SIG-M5 treated with dmso at 0.1 percent for 504 hours (cell line): ENCODE data around the gene DUOX2.
A peak's percentile ranks its signal among the peaks of the same experiment; 100 is the strongest.
"Not testable (repeated sequence)": the region's sequence is repeated elsewhere in the genome, so short reads cannot be mapped to it uniquely, and the experiment has no call there.

Experiments used
- DNase-seq: peaks from one replicate; lab custom pipeline; 2025; ENCODE audit not compliant: unreplicated experiment; lab: John Stamatoyannopoulos, UW

The DUOX2 gene

GRCh38 chr15:45102226-45102625, 11.7 kb downstream of the DUOX2 start:
- DNase-seq: no peak

DNA sequence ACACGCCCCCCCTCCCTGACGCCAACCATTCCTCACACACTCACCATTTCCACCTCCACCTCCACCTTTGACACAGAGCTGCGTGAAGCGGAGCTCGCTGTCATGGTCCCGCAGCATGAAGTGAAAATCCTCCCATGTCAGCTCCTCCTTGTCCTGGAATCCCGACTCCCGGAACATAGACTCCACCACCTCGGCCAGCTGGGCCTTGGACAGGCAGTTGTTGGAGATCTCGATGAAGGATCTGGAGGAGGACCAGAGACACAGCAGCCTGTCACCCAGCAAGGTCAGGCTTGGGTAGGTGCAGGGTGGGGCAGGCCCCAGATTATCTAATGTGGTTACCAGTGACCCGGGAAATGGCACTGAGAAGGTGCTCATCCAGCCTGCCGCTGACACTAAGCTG, 12.2 kb downstream of the DUOX2 start:
- DNase-seq: no peak

- no peak for DNase-seq
These were observed 12.9 kb downstream of the DUOX2 start for GRCh38 chr15:45100884-45101625.

GRCh38 chr15:45099549-45100165, 14.3 kb downstream of the DUOX2 start:
- no peak for DNase-seq

- DNase-seq: no peak
These were observed 16.5 kb downstream of the DUOX2 start for GRCh38 chr15:45097466-45097865.

DNA sequence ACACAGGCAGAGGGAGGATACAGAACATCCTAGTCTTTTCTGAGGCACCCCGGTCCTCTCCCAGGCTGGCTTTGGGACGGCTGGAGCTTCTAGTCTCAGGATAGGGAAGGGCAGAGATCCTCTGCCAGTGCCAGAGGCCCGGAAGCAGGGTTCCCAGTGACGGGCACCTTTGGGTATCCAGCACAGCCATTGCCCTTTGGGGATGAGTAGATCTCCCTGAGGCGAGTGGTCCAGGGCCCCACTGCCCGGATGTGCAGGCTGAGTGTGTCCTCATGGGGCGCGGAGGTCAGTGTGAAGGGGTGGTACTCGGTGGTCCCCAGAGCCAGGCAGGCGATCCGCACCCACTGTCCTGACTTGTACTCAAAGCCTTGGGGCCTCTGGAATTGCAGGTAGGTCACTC, 18.3 kb downstream of the DUOX2 start:
- DNase-seq: no peak

DNA sequence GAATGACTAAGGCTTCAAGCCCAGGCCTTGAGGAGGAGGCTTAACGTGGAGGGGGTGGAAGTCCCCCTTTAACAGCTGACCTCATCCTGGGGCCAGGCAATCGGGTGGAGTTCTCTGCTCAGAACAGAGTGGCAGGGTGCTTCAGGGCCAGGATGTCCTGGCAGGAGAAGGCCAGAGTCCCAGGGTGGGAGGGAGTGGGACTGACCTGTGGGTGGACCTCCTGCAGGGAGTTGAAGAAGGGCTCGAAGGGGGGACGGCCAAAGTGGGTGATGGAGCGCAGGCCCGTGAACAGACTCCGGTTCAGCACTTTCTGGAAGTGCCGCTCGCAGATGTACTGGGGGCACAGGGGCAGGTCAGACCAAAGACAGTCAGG, 19.6 kb downstream of the DUOX2 start:
- DNase-seq: no peak

DNA sequence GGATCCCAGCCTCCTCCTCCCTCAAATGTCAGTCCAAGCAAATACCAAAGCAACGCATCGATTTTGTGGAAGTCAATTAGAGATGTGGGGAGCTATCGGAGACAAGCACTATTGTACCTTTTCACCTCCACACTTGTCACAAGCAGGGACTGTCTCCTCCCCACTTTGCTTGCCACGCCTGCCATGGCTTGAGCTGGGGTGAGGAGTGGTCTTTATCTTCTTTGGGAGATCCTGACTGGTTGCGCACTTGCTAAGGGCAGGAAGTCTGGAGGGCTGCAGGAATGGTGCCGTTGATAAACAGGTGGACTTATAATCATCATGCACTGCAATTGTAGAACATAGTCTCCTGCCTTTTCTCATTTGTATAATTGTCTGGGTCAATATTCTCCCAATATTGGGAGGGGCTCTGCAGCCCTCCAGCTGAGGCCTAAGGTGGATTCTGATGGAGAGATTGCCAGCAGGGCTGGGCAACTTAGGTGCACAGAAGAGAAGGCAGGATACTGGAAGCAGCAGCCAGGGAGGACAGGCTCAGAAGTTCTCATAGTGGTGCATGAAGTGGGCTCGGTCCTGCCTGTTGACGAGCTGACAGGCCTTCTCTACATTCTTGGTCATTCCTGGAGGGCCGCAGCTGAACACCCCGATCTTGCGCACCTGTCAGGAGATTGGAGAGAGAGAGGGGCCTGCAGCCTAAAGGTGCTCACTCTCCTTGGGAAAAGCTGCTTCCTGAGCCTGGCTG, 20.2 kb downstream of the DUOX2 start:
- no peak for DNase-seq

DNA sequence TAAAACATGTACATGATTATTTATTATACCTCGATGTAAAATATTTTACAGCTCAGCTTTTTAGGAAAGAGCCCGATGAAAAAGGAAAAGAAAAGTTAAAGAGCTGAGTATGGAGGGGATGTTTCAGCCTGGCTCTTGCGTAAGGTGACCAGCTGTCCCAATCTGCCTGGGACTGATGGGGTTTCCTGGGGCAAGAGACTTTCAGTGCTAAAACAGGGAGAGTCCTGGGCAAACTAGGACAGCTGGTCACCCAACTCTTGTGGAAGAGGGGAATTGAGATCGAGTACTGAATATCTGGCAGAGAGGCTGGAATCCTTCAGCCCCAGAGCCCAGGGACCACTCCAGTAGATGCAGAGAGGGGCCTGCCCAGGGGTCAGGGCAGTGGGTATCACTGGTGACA, 21.0 kb downstream of the DUOX2 start:
- DNase-seq: no peak

DNA sequence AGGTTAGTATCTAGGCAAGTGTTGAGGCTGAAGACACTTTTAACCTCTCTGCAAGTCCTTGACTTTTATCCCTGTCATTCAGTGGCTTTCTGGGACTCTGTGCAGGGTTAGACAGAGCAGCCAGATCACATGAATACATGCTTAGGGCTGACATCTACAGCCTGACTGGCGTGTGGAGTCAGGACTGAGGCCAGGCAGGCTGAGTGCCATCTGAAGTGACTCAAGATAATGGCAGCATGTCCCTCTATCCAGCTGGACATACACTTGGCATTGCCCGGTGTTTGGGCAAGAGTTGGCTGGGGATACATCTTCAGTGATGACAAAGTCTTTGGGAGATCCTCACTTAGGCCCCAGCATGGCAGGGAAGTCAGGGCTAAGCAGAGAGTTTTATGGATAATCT, 22.4 kb downstream of the DUOX2 start:
- DNase-seq: no peak

DNA sequence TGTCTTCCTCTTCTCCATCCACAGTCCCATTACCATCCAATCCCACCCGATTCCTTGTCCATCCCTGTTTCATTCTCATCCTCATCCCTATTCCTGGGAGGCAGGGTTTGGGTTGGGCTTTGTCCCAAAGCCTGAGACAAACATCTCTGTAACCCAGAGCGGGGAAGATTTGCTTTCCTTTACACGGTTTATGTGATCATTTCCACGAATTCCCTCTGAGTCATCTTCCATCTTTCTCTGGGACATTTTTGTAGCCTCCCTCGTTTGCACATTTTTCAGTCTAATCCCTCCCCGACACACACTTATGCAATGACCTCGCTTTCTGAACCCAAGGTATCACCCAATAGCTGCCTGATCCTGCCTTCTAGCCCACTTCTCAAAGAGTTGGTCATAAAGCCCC, 22.8 kb downstream of the DUOX2 start:
- no peak for DNase-seq

DNA sequence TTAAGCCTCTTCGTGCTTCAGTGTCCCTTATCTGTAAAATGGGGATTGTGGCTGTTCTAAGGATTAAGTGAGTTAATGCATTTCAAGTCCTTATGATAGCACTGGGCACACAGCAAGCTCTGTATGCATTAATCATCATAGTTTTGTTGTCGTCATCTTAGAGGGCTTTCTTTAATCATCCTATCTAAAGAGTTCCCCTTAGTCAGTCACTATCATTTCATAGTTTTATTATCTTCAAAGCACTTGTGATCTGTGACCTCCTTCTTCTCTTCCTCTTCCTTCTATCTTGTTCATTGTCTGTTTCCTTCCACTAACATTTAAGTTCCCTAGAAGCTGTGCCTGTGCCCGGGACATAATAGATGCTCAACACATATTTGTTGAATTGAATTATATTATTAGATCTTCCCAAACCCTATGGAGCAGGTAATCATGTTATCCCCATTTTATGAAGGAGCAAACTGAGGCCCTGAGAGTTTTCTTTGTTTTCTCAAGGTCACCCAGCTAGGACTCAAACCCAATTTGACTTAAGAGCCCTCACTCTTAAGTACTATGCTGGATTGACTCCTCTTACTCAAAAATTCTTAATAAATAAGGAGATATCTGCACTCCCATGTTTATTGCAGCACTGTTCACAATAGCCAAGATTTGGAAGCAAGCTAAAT, 24.1 kb downstream of the DUOX2 start:
- no peak for DNase-seq

DNA sequence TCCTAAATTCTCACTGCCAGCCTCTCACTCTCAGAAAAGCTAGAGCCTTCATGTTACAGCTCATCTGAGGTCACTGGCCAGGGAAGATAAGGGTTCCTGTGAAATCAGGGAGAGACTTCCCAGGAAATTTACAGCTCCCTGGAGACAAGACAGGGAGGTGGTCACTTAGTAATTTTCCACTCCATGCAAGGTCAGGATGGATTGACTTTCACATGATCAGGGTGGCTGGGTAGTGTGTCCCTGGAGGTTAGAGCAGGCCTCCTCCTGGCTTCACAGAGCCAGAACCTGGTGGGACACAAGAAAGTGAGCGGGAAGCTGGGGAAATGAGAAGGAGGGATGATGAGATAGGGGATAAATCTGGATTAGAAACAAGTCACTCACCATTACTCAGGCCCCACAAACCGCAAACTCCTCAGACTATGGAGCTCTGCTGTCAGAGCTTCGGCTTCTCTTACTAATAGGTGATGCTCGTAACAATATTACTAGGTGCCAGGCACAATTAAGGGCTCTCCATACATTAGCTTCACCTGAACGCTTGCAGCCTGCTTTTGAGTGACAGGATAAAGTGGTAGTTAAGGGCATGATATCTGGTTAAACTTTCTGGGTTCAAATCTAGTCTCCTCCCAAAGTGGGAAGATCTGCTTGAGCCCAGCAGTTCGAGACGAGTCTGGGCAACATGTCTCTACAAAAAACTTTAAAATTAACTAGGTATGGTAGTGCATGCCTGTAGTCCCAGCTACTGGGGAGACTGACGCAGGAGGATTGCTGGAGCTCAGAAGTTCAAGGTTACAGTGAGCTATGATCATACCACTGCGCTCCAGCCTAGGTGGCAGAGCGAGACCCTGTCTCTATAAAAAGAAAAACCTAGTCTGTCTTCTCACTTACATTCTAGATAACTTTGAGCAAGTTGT, 24.9 kb downstream of the DUOX2 start:
- no peak for DNase-seq

- peak; percentile 37 for DNase-seq
These were observed 26.5 kb downstream of the DUOX2 start for GRCh38 chr15:45087513-45087912.

DNA sequence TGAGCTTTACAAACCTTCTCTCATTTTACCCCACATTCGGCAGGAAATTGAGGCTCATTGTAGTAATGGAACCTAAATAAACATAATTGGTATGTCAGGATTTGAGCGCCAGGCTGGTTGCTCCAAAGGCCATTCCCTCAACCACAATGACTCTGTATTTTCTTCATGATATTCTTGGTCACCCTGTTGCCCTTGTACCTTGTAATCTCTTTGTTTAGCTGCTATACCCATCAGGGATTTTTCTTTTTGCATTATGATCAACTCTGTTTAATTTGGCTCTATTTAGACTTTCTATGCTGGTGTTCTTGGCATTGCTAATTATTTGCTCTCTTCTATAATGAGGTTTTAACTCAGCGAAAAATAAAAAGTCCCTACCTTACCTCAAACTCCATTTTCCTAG, 29.8 kb downstream of the DUOX2 start:
- no peak for DNase-seq

DNA sequence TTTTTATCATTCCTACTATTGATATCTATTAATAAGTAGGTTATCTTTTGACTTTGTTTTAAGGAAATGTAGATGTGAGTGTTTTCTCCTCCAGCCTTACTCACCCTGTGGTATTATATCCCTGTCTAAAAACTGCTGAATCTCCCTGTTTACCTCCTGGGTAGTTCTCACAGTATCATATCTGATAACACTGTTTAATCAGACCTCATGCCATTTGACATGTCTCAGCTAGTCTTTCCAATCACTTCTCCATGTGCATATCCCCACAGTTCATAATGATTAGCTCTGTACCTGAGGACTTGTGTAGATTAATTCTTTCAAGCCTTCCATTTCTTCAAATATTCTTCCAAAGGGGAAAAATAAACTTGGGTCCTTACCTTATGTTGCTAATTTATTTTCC, 30.7 kb downstream of the DUOX2 start:
- no peak for DNase-seq

DNA sequence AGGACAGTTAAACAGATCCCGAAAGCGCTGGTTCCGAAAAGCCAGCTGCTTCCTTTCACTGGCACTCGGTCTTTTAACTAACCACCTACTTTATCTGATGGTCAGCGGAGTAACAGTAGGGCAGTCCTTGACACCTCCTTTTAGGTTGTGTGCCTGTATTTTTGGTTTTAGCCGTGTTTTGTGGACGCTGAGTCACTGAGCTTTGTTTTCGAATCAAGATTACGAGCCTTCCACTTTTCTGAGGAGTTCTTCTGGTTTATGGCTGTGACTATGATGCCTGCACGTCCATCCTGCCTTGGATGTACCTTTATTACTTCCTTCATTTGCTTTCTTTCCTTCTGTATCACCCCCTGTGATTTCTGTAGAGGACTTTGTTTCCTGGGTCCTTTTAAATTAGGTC, 31.6 kb downstream of the DUOX2 start:
- not testable (repeated sequence) for DNase-seq

DNA sequence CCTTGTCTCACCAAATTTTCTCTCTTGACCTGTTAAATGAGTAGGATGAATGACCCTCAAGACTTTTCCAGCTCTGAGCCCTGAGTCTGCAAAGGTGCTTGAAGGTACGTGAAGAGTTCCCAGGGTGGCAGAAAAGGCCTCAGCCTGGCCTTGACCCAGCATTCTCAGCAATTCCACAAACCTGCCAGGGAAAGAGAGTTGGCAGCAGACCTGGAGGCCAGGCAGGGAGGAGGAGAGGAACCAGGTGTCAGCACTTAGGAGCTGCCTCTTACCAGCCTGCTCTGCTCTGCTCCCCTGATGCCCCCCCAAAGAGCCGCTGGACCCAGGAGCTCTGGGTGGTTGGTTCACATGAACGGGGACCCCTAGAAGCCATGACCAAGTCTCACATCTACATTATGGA, 33.4 kb downstream of the DUOX2 start:
- not testable (repeated sequence) for DNase-seq

- not testable (repeated sequence) for DNase-seq
These were observed 34.2 kb downstream of the DUOX2 start for GRCh38 chr15:45079628-45080246.

DNA sequence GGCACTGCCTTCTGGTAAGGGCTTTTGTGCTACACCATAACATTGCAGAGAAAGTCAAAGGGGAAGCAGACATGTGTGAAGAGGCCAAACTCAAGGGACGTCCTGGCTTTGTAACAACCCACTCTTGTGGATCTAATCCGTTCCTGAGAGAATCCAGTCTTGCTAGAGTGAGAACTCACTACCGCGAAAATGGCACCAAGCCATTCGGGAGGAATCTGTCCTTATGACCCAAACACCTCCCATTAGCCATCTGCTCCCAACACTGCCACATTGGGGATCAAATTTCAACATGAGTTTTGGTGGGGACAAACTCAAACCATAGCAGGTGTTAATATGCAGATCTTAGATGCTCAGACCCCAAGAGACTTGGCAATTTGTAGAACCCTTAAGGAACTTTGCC, 34.8 kb downstream of the DUOX2 start:
- DNase-seq: not testable (repeated sequence)
